HG02571 (cell line): ENCODE measurements around the gene SLC38A7.
"Not testable (repeated sequence)": the region's sequence is repeated elsewhere in the genome, so short reads cannot be mapped to it uniquely, and the experiment has no call there.

Experiments used
- ATAC-seq: cut with Tn5 transposase; IDR thresholded peaks from one replicate; pipeline ENCODE4 v1.9.1; 2021; ENCODE audit warnings: mild to moderate bottlenecking, moderate library complexity; ENCODE audit not compliant: unreplicated experiment

The SLC38A7 gene

DNA sequence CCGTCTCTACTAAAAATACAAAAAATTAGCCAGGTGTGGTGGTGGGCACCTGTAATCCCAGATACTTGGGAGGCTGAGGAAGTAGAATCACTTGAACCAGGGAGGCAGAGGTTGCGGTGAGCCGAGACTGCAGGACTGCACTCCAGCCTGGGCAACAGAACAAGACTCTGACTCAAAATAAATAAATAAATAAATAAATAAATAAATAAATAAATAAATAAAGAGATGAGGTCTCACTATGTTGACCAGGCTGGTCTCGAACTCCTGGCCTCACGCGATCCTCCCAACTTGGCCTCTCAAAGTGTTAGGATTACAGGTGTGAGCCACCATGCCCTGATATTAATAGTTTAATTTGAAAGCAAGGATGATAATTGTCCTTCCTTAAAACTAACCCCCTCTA lies 47.5 kb downstream of the SLC38A7 start:
- ATAC-seq, result not testable (repeated sequence)

DNA sequence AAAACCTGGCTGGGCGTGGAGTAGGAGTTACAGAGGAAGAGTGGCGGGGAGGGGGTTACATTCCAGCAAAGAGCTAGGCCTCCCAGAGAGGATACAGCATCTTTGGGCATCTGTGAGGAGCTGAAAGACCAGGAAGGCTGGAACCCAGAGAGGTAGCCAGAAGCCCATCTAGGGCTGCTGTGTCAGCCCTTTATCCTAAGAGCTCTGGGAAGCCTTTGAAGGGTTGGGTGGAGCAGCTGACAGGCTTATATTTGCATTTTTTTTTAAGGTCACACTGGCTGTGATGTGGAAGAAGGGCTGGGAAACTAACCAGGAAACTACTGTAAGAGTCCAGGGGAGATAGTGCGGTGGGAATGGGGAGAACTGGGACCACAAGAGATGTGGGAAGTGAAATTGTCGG lies 48.1 kb downstream of the SLC38A7 start:
- no peak for ATAC-seq

DNA sequence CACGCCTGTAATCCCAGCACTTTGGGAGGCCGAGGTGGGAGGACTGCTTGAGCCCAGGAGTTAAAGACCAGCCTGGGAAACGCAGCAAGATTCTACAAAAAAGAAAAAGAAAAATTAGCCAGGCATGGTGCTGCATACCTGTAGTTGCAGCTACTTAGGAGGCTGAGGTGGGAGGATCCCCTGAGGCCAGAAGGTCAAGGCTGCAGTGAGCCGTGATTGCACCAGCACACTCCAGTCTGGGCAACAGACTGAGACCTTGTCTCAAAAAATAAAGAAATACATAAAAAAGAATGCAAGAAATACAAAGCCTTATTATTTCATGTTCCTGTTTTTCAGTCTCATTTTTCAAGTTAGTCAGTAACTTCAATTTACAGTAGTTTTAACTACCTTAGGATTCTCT lies 49.1 kb downstream of the SLC38A7 start:
- no peak for ATAC-seq

DNA sequence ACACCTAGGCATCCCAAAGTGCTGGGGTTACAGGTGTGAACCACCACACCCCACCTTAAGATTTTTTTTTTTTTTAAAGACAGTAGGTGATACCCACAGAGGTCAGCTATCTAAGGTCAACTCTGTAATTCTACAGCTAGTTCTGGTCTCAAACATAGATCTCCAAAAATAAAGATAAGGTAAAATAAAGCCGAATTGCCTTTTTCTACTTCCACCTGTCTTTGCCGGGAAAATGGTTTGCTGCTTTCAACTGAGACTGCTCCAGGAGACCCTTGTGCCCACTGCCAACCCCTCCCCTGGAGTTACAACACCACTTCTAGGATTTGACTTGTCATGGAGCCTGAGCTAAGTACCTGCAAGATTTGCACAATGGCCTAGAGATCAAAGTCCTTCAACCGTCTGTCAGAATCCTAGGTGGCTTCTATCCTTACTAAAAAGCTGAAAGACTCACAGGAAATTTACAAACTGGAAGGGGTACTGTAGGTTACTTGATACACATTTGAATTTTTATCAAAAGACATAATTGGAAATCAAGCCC lies 50.2 kb downstream of the SLC38A7 start:
- ATAC-seq, result no peak

DNA sequence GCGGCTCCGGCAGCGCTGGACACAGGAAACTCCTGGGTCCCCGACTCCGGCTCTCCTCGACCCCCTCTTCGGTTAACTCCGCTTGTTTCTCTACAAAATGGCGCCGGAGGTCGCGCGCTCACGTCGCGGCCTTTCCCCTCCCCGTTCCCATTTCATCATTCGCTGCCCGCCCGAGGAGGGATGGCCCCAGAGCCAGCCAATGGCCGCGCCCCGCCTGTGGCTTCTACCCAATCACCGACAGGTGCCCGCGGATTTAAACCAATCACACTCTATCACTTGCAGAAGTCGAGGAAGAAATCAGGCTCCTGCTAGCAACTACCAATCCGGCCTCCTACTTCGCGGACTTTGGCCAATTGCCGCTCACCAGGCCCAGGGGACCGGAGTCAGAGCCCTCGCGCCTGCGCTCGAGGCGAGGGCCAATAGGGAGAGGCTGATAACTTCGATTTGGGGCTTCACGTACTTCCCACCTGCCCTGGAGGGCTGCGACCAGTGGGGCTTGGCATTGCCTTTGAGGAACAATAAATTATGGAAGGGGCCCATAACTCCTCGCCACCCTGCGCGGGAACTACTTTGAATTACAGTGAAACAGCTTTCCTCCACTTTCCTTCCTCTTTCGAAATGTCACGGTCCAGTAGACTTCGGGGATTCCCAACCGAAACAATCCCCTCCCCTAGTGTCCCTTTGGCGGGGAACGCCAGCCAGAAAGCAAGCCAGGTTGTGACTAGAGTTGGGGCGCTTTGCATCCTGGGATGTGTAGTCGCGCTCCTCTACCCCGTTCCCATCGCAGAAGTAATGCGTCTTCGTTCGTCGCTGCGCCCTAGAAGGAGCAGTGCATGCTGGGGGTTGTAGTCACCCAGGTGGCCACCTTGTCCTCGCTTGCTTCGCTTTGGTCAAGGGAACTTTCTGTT lies 54.6 kb downstream of the SLC38A7 start, which contains the start of gene CNOT1:
Gene CNOT1, minus strand, starts transcription at position 94 of the 908 bp plus-strand sequence. CDS start 30,489 bp downstream, outside the sequence.
- ATAC-seq, result peak; percentile 84

DNA sequence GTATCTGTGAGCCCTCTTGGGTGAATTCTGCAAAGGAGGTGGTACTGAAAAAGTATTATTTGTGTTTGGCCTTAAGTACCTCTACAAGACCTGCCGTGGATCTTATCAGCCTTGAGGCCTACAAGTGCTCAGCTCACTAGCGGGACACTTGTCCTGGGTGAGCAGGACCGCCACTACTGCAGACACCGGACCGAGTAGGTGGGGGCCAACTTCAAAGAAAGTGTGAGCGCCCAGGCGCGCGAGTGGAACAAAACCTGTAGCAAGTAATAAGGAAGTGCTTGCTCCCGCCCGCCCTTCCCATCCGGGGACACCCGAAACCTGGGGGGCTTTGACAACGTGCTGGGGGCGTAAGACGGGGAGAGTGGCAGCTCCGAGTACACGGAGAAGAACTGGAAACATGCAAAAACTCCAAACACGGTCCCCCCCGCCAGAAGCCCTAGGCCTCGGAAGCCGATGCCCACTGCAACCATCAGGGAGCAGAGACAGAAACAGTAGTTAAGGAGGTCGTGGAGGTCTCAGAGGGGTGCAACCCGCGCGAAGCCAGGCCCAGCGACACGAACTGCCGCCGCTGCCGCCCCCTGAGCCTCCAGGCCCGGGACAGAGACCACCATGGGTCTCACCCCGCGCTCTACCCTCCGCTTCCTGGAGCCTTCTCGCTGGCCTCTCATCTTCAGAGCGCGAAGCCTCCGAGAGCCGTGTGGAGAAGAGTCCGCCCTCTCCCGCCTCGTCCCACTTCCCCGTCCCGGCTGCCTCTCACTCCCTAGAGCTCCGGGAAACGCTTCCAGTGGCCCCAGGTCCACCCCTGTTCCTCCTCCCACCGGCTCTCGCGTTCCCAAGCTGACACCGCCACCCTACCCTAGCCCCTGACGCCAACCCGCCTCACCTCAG lies 55.5 kb downstream of the SLC38A7 start:
- ATAC-seq, result peak; percentile 1

DNA sequence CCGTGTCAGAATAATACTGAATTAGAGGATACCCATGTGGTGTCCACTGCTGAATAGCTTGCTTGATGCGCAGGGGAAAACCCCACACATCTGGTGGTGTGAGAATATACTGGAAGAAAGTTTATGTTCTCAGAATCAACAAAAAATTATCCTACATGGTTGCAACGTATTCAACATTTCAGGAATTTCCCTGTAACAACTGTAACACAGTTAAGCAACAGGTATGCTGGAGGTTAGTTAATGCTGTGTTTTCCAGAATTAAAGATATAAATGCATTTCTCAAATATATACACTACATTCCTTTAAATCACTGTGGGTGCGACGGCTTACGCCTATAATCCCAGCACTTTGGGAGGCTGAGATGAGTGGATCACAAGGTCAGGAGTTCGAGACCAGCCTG lies 60.4 kb downstream of the SLC38A7 start:
- no peak for ATAC-seq

DNA sequence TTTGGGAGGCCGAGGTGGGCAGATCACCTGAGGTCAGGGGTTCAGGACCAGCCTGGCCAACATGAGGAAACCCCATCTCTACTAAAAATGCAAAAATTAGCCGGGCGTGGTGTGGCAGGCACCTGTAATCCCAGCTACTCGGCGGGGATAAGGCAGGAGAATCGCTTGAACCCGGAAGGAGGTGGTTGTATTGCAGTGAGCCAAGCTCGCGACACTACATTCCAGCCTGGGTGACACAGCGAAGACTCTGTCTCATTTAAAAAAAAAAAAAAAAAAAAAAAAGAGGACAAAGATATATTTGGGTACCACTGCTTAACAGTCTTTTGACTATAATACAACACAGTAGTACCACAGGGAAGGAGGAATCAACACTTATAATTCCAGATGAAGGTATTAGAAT lies 64.2 kb downstream of the SLC38A7 start:
- ATAC-seq, result no peak

DNA sequence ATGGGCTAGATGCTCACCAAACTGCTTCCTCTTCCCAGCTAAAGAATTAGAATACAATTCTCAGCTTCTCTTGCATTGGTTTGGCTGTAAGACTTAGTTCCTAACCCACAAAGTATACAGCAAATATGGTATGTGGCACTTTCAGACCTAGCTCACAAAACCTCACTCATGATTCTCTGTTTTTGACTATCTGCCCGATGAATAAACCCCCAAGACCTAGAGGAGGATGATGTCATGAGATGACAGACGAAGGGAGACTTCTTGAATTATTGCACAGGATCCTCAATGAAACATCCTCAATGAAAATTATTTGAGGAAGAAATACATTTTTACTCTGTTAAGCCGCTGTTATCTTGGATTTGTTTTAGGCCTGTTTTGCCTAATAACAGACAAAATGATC lies 69.3 kb downstream of the SLC38A7 start:
- ATAC-seq, result no peak
